ENCODE results near the gene EFL1. TPM values are rescaled to one million over a fixed set of nuclear protein-coding genes. Genes with fewer than 3 reads are reported as not detected.

Gene EFL1
- total RNA-seq, 1 experiment from 2014 or later = 27.5 TPM

DNA sequence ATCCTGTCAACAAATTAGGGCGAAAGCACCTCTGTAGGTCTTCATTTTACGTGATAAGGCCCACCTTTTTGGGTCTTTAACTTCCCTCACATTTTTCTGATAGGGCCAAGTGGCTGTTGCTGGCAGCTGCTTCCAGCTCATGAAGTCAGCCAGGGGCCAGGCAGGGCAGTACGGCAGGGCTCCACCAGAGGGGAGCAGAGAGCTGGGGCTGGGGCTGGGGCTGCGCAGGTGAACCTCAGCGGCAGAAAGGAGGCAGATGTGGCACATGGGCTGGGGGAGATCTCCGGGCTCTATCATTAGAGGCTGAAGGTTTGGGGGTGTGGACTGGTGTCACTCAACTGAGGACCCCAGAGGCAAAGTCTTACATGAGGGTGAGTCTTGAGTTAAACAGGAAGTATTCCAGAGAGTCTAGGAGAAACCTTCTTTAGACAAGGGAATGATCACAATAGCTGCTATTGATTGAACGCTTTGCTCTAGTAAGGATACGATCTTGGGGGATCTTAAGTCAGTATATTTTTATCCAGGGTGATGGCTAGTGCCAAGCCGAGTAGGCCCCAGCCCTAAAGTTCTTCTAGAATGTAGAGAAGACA lies 153.9 kb downstream of the EFL1 start:
- H3K9me3 Mint-ChIP-seq = no peaks in the 10 kb centered on the region
- no peak overlapping the region for H3K27ac Mint-ChIP-seq
- peak; percentile 91 for TF ChIP-seq CTCF (IDR thresholded peaks at IDR 0.05)
- TF ChIP-seq, protein P1, sequence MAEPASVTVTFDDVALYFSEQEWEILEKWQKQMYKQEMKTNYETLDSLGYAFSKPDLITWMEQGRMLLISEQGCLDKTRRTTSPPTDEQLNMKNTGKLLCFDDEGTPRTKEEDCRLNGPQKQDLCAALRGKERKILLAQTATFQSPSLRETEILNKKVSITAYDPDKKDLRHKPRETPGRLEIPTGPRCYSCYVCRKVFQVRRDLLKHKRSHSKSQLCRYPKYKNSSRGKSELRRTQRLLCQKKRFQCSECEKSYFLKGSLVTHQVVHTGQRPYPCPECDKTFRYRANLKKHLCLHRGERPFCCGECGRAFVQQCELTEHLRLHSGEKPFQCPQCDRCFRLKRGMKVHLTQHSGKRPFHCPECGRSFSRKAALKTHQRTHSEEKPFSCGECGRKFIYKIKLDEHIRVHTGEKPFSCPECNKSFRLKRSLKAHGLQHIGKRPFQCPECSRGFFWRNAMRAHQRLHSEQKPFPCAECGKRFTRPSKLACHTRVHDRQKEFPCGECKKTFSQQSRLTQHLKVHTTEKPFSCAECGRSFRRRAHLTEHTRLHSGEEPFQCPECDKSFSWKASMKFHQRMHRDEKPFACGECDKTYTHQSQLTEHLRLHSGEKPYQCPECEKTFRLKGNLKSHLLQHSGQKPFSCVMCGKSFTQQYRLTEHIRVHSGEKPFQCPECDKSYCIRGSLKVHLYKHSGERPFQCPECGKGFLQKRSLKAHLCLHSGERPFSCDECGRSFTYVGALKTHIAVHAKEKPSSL (CRISPR knock-in tag; conservative IDR thresholded peaks at IDR 0.05) = no peak
- peaks cover 11% of the 10 kb centered on the region for H3K27me3 Mint-ChIP-seq (ENCODE audit: low read depth)
- no peaks in the 10 kb centered on the region for H3K36me3 Mint-ChIP-seq
- peak; percentile 89 for ATAC-seq
- no peak overlapping the region for H3K4me3 Mint-ChIP-seq
- ChIA-PET CTCF (interaction anchor here (0.5 to 3.6 kb wide), 57 partner anchors 9 to 1115 kb away, joined by 3 to 31 read pairs (median 6); partner anchors contain the start of genes EFL1 and SAXO2), POLR2A (no interaction called here)
- peak; percentile 92 for DNase-seq (ENCODE audit: low spot score)
- H3K4me1 Mint-ChIP-seq = peaks cover 3% of the 10 kb centered on the region; the same call in 1 of the 2 replicates

DNA sequence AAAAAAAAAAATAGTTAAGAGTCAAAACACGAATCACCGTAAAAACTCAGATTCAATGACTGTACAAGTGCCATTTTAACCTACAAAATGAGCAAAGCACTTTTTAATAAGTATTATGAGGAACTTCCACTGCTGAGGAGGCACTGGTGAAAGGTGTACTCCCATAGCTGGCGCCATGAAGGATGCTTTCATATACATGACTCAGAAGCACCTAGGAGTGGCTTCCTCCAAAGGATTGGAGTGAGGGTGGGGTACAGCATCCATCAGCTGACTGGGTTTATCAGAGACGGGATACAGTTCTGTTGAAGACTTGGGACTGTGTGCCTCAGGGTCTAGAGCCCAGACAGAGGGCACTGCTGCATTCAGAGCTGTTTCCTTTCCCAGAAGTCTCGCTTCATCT lies 155.9 kb downstream of the EFL1 start:
- no peaks in the 10 kb centered on the region for H3K9me3 Mint-ChIP-seq
- DNase-seq (ENCODE audit: low spot score) (no peak), ATAC-seq (no peak)
- no peak overlapping the region for H3K4me3 Mint-ChIP-seq
- TF ChIP-seq SMAD3 (CRISPR knock-in tag; IDR thresholded peaks at IDR 0.05; ENCODE audit: borderline replicate concordance) (no peak), ELF4 (CRISPR knock-in tag; IDR thresholded peaks at IDR 0.05; ENCODE audit: low read depth) (no peak), ZBTB21 (CRISPR knock-in tag; IDR thresholded peaks at IDR 0.05; ENCODE audit: borderline replicate concordance) (no peak), GABPB1 (CRISPR knock-in tag; IDR thresholded peaks at IDR 0.05) (no peak), ZNF396 (CRISPR knock-in tag; IDR thresholded peaks at IDR 0.05; ENCODE audit: borderline replicate concordance) (no peak), STAT6 (CRISPR knock-in tag; conservative IDR thresholded peaks at IDR 0.05; ENCODE audit: low read depth) (no peak), GRHL2 (CRISPR knock-in tag; IDR thresholded peaks at IDR 0.05; ENCODE audit: insufficient replicate concordance, severe bottlenecking) (no peak), TCF7 (CRISPR knock-in tag; IDR thresholded peaks at IDR 0.05; ENCODE audit: low read depth) (no peak), HMGA2 (CRISPR knock-in tag; IDR thresholded peaks at IDR 0.05) (no peak)
- CTCF ChIA-PET = interaction anchor here (0.6 to 1.0 kb wide), 2 partner anchors 25 to 46 kb away, joined by 4 read pairs; no protein-coding TSS in a partner anchor
- H3K4me1 Mint-ChIP-seq = peaks cover 3% of the 10 kb centered on the region; the same call in 1 of the 2 replicates
- H3K27me3 Mint-ChIP-seq (ENCODE audit: low read depth) = peaks cover 13% of the 10 kb centered on the region
- POLR2A ChIA-PET = no interaction called here
- no peaks in the 10 kb centered on the region for H3K36me3 Mint-ChIP-seq
- no peak overlapping the region for H3K27ac Mint-ChIP-seq

DNA sequence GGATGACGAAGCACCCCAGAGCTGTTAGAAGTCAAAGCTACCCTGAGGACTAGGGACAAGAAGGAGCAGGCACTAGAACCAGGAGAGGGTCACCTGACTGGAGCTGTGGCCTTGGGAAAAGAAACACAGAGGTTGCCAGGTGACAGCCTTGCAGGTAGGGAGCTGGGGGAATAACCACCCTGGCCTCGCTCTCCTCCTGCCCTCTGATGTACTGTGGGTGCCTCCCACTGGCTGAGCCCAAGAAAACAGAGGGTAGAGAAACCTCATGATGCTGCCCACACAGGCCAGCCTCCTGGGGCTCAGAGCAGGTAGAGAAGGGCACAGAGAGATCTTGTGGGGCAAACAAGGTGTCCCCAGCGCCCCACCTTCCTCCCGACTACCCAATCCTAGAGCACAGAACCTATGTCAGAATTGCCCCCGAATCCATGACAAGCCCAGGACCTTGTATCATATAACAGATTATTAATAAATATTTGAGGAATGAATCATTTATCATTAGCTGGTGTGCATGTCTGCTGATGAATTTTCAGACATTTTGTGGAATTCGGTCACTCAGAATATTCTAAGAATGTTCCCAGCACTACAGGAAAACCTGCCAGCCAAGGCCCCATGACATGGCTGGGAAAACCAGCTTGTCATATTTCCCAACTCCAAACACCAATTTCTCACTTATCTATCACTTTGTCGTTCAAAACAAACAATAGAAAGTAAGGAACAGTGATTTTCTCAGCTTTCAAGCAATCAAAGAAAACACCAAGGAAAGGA lies 156.9 kb downstream of the EFL1 start:
- H3K36me3 Mint-ChIP-seq = no peaks in the 10 kb centered on the region
- peaks cover 10% of the 10 kb centered on the region for H3K4me1 Mint-ChIP-seq
- peaks cover 15% of the 10 kb centered on the region for H3K27me3 Mint-ChIP-seq (ENCODE audit: low read depth)
- no peaks in the 10 kb centered on the region for H3K9me3 Mint-ChIP-seq
- DNase-seq (ENCODE audit: low spot score) (peak; percentile 35), ATAC-seq (peak; percentile 41)
- TF ChIP-seq NR3C1 (CRISPR knock-in tag; conservative IDR thresholded peaks at IDR 0.05; ENCODE audit: low read depth) (no peak), CREM (CRISPR knock-in tag; IDR thresholded peaks at IDR 0.05) (no peak), USF2 (CRISPR knock-in tag; IDR thresholded peaks at IDR 0.05) (peak; percentile 59), FOXP1 (CRISPR knock-in tag; IDR thresholded peaks at IDR 0.05; ENCODE audit: borderline replicate concordance) (no peak)
- TF ChIP-seq, protein P2, sequence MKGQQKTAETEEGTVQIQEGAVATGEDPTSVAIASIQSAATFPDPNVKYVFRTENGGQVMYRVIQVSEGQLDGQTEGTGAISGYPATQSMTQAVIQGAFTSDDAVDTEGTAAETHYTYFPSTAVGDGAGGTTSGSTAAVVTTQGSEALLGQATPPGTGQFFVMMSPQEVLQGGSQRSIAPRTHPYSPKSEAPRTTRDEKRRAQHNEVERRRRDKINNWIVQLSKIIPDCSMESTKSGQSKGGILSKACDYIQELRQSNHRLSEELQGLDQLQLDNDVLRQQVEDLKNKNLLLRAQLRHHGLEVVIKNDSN (CRISPR knock-in tag; IDR thresholded peaks at IDR 0.05) = no peak; the same call in 1 of the 2 replicates
- H3K4me3 Mint-ChIP-seq = no peak overlapping the region
- ChIA-PET CTCF (interaction anchor here (0.8 to 1.3 kb wide), 6 partner anchors 18 to 292 kb away, joined by 3 to 7 read pairs (median 3); no protein-coding TSS in a partner anchor), POLR2A (interaction anchor here (0.7 kb wide), 1 partner anchor 1541 kb away, joined by 3 read pairs; no protein-coding TSS in a partner anchor)
- no peak overlapping the region for H3K27ac Mint-ChIP-seq

All from WTC11 (cell line).